Measurements from ENCODE around the gene ADM2. TPM values are rescaled to one million over a fixed set of nuclear protein-coding genes. Genes with fewer than 3 reads are reported as not detected.
"Not testable (repeated sequence)": the region's sequence is repeated elsewhere in the genome, so short reads cannot be mapped to it uniquely, and the experiment has no call there.

Gene ADM2
- total RNA-seq, 1 donor from 2014 or later: not detected

DNA sequence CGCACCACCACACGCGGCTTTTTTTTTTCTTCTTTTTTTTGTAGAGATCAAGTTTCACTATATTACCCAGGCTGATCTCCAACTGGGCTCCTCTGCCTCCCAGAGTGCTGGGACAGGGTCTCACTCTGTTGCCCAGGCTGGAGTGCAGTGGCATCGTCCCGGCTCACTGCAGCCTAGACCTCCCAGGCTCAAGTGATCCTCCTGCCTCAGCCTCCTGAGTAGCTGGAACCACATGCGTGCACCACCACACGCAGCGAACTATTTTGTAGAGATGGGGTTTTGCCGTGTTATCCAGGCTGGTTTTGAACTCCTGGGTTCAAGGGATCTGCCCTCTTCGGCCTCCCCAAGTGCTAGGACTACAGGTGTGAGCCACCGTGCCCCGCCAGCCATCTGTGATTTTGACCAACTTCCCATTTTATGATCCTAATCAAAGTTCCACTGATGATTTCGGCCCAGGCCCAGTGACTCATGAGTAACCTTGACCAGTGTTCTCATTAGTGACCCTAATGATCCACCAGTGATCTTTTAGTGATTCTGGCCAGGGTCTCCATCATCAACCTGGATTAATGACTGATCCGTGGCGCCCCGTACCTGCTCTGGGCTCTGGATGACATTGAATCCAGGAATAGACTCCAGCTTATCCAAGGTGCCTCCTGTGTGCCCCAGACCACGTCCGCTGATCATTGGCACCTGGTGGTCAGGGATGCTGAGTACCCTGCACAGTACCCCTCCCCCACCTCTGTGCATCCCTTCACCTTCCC lies 46.8 kb downstream of the ADM2 start:
- DNase-seq (ENCODE audit: missing footprints) (peak; percentile 65), ATAC-seq (no peak)
- intact Hi-C loops (cut with DNase I): loop anchor here (5.0 kb wide), 1 partner anchor 94 kb away; no protein-coding TSS in a partner anchor

DNA sequence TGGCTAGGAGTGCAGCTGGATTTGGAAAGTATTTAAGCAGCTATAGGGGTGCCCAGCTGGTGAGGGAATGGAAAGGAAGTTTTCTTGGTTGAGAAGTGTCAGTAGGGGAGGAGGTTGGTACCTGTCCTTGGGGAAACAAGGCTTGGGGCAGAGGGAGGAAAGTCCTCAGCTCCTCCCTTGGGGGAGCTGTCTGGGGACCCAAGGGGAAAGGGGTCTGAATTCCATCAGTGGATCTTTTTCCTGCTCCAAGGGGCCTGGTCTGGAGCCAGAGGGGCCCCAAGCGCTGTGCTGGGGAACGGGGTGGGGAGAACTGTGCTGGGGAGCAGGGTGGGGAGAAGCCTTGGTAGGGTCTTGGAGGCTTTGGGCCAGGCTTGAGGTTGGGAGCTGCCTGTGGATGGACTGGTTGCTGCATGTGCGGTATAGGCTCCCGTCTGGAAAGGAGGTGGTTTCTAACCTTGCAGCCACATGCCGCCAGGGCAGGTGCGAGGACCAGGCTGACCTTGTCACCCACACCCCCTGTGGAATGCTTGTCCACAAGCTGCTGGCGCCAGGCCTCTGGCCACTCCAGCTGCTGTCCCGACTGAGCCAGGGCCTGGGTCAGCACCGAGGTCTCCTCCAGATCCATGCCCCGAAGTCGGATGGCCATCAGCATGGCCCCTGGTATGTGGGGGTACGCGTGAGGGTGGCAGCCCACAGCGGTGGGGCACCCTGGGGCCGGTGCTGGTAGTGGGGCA lies 47.5 kb downstream of the ADM2 start:
- intact Hi-C loops (cut with DNase I): loop anchor here (5.0 kb wide), 1 partner anchor 93 kb away; no protein-coding TSS in a partner anchor
- ATAC-seq (no peak), DNase-seq (ENCODE audit: missing footprints) (peak; percentile 73)

DNA sequence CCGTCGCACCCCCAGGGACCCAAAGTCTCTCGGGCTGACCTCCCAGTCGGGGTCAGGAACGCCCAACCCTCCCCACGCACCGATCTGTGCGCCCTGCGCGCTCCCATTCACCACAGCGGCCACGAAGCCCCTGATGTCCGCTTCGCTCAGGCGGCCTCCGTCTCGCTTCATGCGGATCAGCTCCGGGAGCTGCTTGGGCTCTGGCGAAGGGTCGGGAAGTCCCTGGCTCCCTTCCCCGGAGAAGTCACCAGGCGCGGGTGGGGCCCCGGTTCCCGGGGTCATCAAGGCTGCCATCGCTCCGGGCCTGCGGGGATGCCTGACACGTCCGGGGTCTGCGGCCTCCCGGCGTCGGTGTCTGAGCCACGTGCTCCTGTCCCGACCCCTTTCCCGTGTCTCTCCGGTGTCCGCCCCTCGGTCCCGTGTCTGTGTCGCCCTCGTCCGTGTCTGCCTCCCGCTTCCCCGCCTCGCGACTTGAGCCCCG lies 48.1 kb downstream of the ADM2 start:
- ATAC-seq: no peak
- peak; percentile 83 for DNase-seq (ENCODE audit: missing footprints)
- intact Hi-C loops (cut with DNase I): loop anchor here (5.0 kb wide), 1 partner anchor 93 kb away; no protein-coding TSS in a partner anchor

DNA sequence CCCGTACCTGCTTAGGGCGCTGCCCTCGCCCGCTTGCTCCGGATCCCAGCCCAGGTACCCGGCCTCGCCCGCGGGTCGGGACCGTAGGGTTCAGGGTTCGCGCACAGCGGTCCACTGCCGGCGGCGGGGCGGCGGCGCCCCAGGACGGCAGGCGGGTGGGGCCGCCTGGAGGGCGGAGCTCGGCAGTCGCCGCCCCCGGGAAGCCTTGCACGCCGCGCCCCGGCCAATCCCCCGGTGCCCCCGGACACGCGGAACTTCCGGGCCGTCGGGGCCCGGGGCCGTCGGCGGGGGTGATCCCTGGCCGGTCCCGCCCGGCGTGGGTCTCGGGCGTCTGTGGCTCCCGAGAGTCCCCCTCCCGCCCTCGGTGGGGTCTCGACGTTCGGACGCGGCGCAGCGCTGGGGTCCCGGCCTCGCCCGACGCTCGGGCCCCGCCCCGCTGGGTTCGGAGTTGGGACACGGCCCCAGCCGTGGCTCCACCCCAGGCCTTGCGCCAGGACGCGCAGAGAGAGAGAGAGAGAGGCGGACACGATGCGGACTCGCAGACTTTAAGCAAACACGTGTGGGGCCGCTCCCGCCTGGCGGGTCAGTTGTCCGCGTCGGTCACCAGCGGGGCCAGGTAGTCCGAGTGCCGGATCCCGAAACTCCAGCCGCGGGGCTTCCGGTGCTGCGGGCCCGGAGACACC lies 48.7 kb downstream of the ADM2 start, which contains the start of gene TYMP:
TSS of gene TYMP (minus strand) at position 116 of the 683 bp plus-strand sequence. CDS start 303 bp downstream, outside the sequence.
- intact Hi-C loops (cut with DNase I): loop anchor here (5.0 kb wide), 1 partner anchor 92 kb away; no protein-coding TSS in a partner anchor
- ATAC-seq (peak; percentile 55), DNase-seq (ENCODE audit: missing footprints) (peak; percentile 96)

DNA sequence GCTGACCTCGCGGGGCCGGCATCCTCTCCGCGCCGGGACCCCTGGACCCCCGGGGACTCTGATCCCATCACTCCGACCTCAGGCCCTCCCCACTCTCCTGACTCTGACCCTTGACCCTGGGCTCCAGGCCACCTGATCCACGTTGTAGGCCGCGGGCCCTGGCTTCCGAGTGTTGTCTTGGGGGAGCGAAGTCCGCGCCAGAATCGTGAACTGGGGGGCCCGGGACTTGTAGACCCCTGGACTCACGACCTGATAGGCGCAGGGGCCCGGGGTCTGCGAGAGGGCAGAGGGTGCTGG lies 49.2 kb downstream of the ADM2 start:
- DNase-seq (ENCODE audit: missing footprints): no peak
- no peak for ATAC-seq
- intact Hi-C loops (cut with DNase I): no loop called here

DNA sequence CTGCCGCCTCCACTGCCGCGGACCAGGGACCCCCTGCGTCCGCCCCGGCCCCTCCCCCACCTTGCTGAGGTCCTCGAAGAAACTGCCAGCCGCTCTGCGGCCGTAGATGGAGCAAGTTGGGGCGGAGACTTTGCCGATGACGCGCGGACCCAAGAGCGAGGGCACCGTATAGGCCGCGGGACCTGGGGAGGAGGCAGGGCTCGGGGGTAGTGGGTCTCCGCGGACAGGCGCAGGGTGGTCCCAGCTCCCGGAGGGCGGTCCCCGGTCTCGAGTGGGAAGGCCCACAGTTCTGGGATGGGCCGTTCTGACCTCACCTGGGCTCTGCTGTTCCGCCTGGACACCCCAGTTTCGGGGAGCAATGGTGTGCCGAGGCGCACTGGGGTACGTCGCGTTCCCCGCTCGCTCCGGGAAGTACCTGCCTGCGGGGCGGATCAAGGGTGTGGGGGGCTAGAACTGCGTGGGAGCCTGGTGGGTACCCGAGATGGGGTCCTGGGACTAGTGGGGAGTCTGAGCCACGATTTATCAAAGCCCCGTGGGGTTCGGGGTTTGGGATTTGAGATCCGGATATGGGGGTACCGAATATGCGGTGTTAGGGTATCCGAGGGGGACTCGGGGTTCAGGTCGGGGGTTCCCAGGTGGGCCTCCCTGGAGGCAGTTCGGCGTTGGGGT lies 49.7 kb downstream of the ADM2 start:
- intact Hi-C loops (cut with DNase I): no loop called here
- ATAC-seq: peak; percentile 51
- peak; percentile 96 for DNase-seq (ENCODE audit: missing footprints)

DNA sequence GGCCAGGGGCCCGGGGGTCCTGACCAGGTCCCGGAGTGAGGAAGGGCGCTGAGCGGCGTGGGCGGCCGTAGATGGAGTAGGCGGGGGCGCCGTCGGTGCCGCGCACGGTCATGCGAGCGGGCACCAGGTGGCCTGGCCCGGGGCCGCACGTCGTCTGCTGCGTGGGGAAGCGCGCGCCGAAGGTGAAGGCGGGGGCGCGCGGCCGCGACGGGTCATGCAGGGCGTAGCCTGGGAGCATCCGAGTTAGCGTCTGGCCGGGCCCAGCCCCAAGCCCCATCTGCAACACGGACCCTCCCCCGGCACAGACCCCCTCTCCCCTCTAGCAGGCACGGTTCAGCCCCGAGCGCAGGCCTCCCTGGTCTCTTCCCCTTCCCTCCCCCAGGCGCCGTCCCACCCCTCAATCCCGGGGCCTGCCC lies 50.2 kb downstream of the ADM2 start:
- DNase-seq (ENCODE audit: missing footprints) (peak; percentile 92), ATAC-seq (peak; percentile 18)
- intact Hi-C loops (cut with DNase I): no loop called here

DNA sequence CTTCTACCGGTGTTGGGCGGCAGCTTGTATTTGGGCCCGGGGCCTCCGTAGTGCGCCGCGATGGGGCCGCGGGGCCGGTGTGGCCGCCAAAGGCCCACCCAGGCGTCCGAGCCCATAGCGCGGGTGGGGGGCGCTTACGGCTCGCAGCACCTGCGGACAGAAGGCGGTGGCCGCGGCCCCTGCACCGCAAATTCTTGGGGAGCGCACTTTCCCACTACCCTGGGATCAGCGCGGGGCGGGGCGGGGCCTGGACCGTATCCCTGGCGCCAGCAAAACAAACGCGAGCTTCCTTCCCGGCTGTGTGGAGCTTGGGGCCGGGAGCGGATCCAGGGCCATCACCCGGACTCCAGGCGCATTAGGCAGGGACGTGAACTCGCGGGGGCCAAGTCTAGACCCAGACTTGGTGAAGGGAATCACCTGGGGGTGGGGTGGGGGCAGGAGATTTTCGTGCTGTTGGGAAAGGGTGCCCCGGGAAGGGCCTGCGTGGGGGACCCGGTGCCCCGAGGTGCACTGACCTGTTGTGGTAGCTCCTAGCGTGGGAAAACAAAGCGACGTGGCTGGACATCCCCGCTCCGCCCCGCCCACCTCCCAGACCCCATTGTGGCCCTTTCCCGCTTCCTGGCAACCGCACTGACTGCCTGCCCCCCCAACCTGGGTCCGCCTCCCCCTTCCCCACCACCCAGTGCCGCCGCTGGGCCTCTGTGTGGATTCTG lies 50.8 kb downstream of the ADM2 start:
- ATAC-seq (peak; percentile 56), DNase-seq (ENCODE audit: missing footprints) (peak; percentile 91)
- intact Hi-C loops (cut with DNase I): no loop called here

DNA sequence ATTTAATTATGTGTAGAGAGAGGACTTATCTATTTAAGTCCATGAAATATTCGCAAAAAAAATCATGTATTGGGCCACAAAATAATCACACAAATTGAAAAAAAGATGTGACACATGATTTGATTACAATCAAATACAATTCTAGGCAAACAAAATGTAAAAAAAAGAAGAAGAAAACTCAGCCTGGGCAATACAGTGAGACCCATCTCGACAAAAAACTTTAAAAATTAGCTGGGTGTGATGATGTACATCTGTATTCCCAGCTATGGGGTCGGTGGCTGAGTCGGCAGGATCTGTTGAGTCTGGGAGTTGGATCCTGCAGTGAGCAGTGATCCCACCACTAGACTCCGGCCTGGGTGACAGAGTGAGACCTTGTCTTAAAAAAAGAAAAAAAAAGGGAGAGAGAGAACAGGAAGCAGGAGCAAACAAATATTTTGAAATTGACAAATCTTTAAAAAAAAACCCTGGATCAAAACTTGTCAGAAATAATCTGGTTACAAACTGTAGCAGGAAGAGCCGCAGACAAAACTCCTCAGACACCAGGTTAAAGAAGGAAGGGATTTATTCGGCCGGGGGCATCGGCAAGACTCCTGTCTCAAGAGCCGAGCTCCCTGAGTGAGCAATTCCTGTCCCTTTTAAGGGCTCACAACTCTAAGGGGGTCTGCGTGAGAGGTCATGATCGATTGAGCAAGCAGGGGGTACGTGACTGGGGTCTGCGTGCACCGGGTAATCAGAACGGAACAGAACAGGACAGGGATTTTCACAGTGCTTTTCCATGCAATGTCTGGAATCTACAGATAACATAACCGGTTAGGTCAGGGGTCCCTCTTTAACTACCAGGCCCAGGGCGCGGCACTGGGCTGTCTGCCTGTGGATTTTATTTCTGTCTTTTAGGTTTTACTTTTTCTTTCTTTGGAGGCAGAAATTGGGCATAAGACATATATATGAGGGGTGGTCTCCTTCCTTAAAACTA lies 51.8 kb downstream of the ADM2 start:
- intact Hi-C loops (cut with DNase I): no loop called here
- DNase-seq (ENCODE audit: missing footprints) (peak; percentile 33), ATAC-seq (no peak)

DNA sequence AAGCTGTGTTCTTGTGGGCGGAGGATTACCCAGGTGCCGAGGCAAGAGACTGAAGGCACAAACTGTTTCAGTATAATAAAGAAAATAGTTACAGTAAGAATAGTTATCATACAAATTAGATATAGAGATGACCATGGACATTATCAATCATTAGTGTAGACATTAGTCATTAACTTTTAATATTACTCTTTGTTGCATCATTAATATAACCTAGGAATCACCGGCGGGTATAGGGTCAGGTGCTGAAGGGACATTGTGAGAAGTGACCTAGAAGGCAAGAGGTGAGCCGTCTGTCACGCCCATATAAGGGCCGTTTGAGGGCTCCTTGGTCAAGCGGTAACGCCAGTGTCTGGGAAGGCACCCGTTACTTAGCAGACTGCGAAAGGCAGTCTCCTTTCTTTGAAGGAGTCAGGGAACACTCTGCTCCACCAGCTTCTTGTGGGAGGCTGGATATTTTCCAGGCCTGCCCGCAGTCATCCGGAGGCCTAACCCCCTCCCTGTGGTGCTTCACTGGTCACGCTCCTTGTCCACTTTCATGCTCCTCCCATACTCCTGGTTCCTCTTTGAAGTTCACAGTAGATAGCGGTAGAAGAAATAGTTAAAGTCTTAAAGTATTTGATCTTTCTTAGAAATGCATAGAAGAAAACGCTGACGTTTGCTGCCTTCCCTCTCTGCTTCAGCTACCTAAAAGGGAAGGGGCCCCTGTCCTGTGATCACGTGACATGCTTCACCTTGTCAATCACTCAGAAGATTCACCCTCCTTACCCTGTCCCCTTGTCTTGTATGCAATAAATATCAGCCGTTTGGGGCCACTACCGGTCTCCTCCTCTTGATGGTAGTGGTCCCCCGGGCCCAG lies 52.7 kb downstream of the ADM2 start:
- peak; percentile 61 for DNase-seq (ENCODE audit: missing footprints)
- intact Hi-C loops (cut with DNase I); ATAC-seq: not testable (repeated sequence)

DNA sequence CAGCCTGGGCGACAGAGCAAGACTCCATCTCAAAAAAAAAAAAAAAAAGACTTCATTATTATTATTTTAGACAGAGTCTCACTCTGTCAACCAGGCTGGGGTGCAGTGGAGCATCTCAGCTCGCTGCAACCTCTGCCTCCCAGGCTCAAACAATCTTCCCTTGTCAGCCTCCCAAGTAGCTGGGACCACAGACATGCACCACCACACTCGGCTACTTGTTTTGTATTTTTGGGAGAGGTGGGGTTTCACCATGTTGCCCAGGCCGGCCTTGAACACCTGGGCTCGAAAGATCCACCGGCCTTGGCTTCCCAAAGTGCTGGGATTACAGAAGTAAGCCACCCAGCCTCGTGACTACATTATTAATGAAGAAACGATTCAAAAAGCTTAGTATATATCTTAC lies 53.8 kb downstream of the ADM2 start:
- intact Hi-C loops (cut with DNase I): no loop called here
- no peak for ATAC-seq
- no peak for DNase-seq (ENCODE audit: missing footprints)

Other genes with a start within 250 kb of the ADM2 start
- 17.5 TPM for gene TUBGCP6, start 236.5 kb upstream of the ADM2 start, total RNA-seq
- 14.5 TPM for gene HDAC10, start 230.3 kb upstream of the ADM2 start, total RNA-seq
- 18.2 TPM for gene MAPK12, start 219.9 kb upstream of the ADM2 start, total RNA-seq
- 10.0 TPM for gene MAPK11, start 211.2 kb upstream of the ADM2 start, total RNA-seq
- 70.6 TPM for gene PLXNB2, start 173.9 kb upstream of the ADM2 start, total RNA-seq
- 1.7 TPM for gene DENND6B, start 154.5 kb upstream of the ADM2 start, total RNA-seq
- gene PPP6R2, start 138.2 kb upstream of the ADM2 start, total RNA-seq: 42.4 TPM
- 47.7 TPM for gene SBF1, start 6.5 kb upstream of the ADM2 start, total RNA-seq
- not detected for gene MIOX, start 5.3 kb downstream of the ADM2 start, total RNA-seq
- gene LMF2, start 26.2 kb downstream of the ADM2 start, total RNA-seq: 24.9 TPM
- 26.7 TPM for gene NCAPH2, start 26.7 kb downstream of the ADM2 start, total RNA-seq
- gene SCO2, start 44.1 kb downstream of the ADM2 start, total RNA-seq: not detected
- gene TYMP, start 48.5 kb downstream of the ADM2 start, total RNA-seq: 15.5 TPM
- gene KLHDC7B, start 64.4 kb downstream of the ADM2 start, total RNA-seq: not detected
- not detected for gene SYCE3, start 81.4 kb downstream of the ADM2 start, total RNA-seq
- gene CPT1B, start 96.9 kb downstream of the ADM2 start, total RNA-seq: 370 TPM
- gene CHKB, start 101.3 kb downstream of the ADM2 start, total RNA-seq: 37.8 TPM
- gene MAPK8IP2, start 119.2 kb downstream of the ADM2 start, total RNA-seq: 0.57 TPM
- gene ARSA, start 146.6 kb downstream of the ADM2 start, total RNA-seq: 21.3 TPM
- 22.2 TPM for gene SHANK3, start 191.3 kb downstream of the ADM2 start, total RNA-seq